NCI-H345 treated with DMSO at 0.1 percent for 48 hours (cell line): ENCODE measurements around the gene UPK1A.

Source experiments
- DNase-seq: peaks from one replicate; lab custom pipeline; 2025; ENCODE audit not compliant: unreplicated experiment; lab: John Stamatoyannopoulos, UW

The UPK1A gene

GRCh38 chr19:35666251-35666913 lies at the start of gene UPK1A:
Gene UPK1A, plus strand, starts transcription at chr19:35666517. Its CDS starts 296 bp downstream, at chr19:35666813.
- DNase-seq: no peak

- DNase-seq: no peak
Measured at GRCh38 chr19:35618857-35619256, 47.5 kb upstream of the UPK1A start.

- no peak for DNase-seq
Measured at GRCh38 chr19:35619290-35619923, 46.9 kb upstream of the UPK1A start.

- no peak for DNase-seq
Measured at GRCh38 chr19:35620001-35620400, 46.3 kb upstream of the UPK1A start.

GRCh38 chr19:35621708-35622107 lies 44.6 kb upstream of the UPK1A start:
- DNase-seq: no peak

GRCh38 chr19:35622750-35623149 lies 43.6 kb upstream of the UPK1A start:
- DNase-seq: no peak

- no peak for DNase-seq
Measured at GRCh38 chr19:35623327-35624010, 42.8 kb upstream of the UPK1A start.

- no peak for DNase-seq
Measured at GRCh38 chr19:35628264-35628564, 38.1 kb upstream of the UPK1A start.

- peak; percentile 100 for DNase-seq
Measured at GRCh38 chr19:35628565-35629331, 37.6 kb upstream of the UPK1A start, which contains the start of gene RBM42. Gene RBM42, plus strand, starts transcription at chr19:35629036. Its CDS starts 118 bp downstream, at chr19:35629154.

GRCh38 chr19:35629332-35629633 lies 37.0 kb upstream of the UPK1A start:
- no peak for DNase-seq

- DNase-seq: no peak
Measured at GRCh38 chr19:35633727-35634440, 32.4 kb upstream of the UPK1A start.

- no peak for DNase-seq
Measured at GRCh38 chr19:35636651-35637050, 29.7 kb upstream of the UPK1A start.

GRCh38 chr19:35637165-35637564 lies 29.2 kb upstream of the UPK1A start:
- DNase-seq: no peak

- no peak for DNase-seq
Measured at GRCh38 chr19:35639321-35639639, 27.0 kb upstream of the UPK1A start.

GRCh38 chr19:35639863-35640262 lies 26.5 kb upstream of the UPK1A start:
- DNase-seq: no peak

GRCh38 chr19:35641515-35642151 lies 24.7 kb upstream of the UPK1A start, which contains the start of gene ETV2:
Gene ETV2, plus strand, starts transcription at chr19:35641745. Its CDS starts 716 bp downstream, at chr19:35642461.
- no peak for DNase-seq

- DNase-seq: no peak
Measured at GRCh38 chr19:35642312-35642711, 24.0 kb upstream of the UPK1A start.

GRCh38 chr19:35642798-35643254 lies 23.5 kb upstream of the UPK1A start:
- DNase-seq: no peak

- peak; percentile 97 for DNase-seq
Measured at GRCh38 chr19:35643255-35644205, 22.8 kb upstream of the UPK1A start.
